HPDE6-E6E7 (cell line): ENCODE results near the gene WTAP.
"Not testable (repeated sequence)": the region's sequence is repeated elsewhere in the genome, so short reads cannot be mapped to it uniquely, and the experiment has no call there.

Experiments used
- DNase-seq: peaks from one replicate; pipeline ENCODE4 v3.0.0; 2011; ENCODE audit warnings: missing footprints; ENCODE audit errors: extremely low spot score

Gene WTAP

GRCh38 chr6:159726918-159727716 lies at the start of gene WTAP:
TSS of gene WTAP (plus strand) at chr6:159727506. CDS start at chr6:159736266, 8,760 bp downstream.
- peak; percentile 84 for DNase-seq

GRCh38 chr6:159677506-159678165 lies 49.7 kb upstream of the WTAP start:
- DNase-seq, result no peak

- DNase-seq, result no peak
Measured at GRCh38 chr6:159678574-159678973, 48.7 kb upstream of the WTAP start.

- DNase-seq, result no peak
Measured at GRCh38 chr6:159679091-159680077, 47.9 kb upstream of the WTAP start.

GRCh38 chr6:159680104-159680503 lies 47.2 kb upstream of the WTAP start:
- DNase-seq, result no peak

GRCh38 chr6:159681191-159681880 lies 46.0 kb upstream of the WTAP start:
- no peak for DNase-seq

GRCh38 chr6:159682295-159682694 lies 45.0 kb upstream of the WTAP start:
- DNase-seq, result no peak

GRCh38 chr6:159682810-159683209 lies 44.5 kb upstream of the WTAP start:
- no peak for DNase-seq

GRCh38 chr6:159684013-159684304 lies 43.3 kb upstream of the WTAP start:
- DNase-seq, result no peak

- no peak for DNase-seq
Measured at GRCh38 chr6:159686040-159686439, 41.3 kb upstream of the WTAP start.

GRCh38 chr6:159686703-159687102 lies 40.6 kb upstream of the WTAP start:
- no peak for DNase-seq

GRCh38 chr6:159687341-159687740 lies 40.0 kb upstream of the WTAP start:
- no peak for DNase-seq

- DNase-seq, result no peak
Measured at GRCh38 chr6:159688266-159688905, 38.9 kb upstream of the WTAP start.

GRCh38 chr6:159689001-159689400 lies 38.3 kb upstream of the WTAP start:
- no peak for DNase-seq

GRCh38 chr6:159690135-159690534 lies 37.2 kb upstream of the WTAP start:
- DNase-seq, result not testable (repeated sequence)

GRCh38 chr6:159691133-159691962 lies 36.0 kb upstream of the WTAP start:
- peak; percentile 42 for DNase-seq

GRCh38 chr6:159691963-159692287 lies 35.4 kb upstream of the WTAP start:
- DNase-seq, result no peak

- DNase-seq, result peak; percentile 48
Measured at GRCh38 chr6:159692303-159693127, 34.8 kb upstream of the WTAP start.

- DNase-seq, result peak; percentile 54
Measured at GRCh38 chr6:159693128-159693893, 34.0 kb upstream of the WTAP start, which contains the start of gene SOD2. TSS of gene SOD2 (minus strand) at chr6:159693241. CDS start at chr6:159693167, 74 bp downstream.
